HUES64 (cell line): ENCODE results near the gene TBCE.

Experiments used
- H3K27ac ChIP-seq: 2 replicates; pipeline ENCODE4 v1.7.0; 2013; ENCODE audit warnings: low read depth, low read length, inconsistent platforms
- H3K27me3 ChIP-seq: 2 replicates; pipeline ENCODE4 v1.6.1; 2013; ENCODE audit warnings: mild to moderate bottlenecking, low read length; ENCODE audit not compliant: insufficient read depth
- H3K36me3 ChIP-seq: 2 replicates; pipeline ENCODE4 v1.6.1; 2013; ENCODE audit warnings: mild to moderate bottlenecking, low read length; ENCODE audit not compliant: insufficient read depth
- H3K4me1 ChIP-seq: 2 replicates; pipeline ENCODE4 v1.6.1; 2013; ENCODE audit warnings: mild to moderate bottlenecking, low read length, moderate library complexity; ENCODE audit not compliant: insufficient read depth
- H3K4me3 ChIP-seq: 2 replicates; pipeline ENCODE4 v1.5.1; 2013; ENCODE audit warnings: mild to moderate bottlenecking, low read length, moderate library complexity
- H3K9ac ChIP-seq: 2 replicates; pipeline ENCODE4 v1.6.1; 2013; ENCODE audit warnings: mild to moderate bottlenecking, low read depth, low read length
- H3K9me3 ChIP-seq: 2 replicates; pipeline ENCODE4 v1.6.1; 2013; ENCODE audit warnings: low read depth, low read length; ENCODE audit not compliant: insufficient read depth
- WGBS: fragments of 150-250, 120-280 bp; methylation state at CpG from one replicate; pipeline ENCODE4 v1.1.7; 2013; ENCODE audit warnings: missing lambda C conversion rate; 5-methylcytosine and 5-hydroxymethylcytosine counted together

The TBCE gene

GRCh38 chr1:235485558-235485957, 118.3 kb downstream of the TBCE start:
- Histone ChIP-seq H3K9me3 (no peaks in the 10 kb centered on the region), H3K36me3 (peaks cover 86% of the 10 kb centered on the region), H3K27ac (no peak overlapping the region), H3K27me3 (no peaks in the 10 kb centered on the region), H3K4me1 (no peaks in the 10 kb centered on the region), H3K9ac (no peak overlapping the region), H3K4me3 (no peak overlapping the region)
- 98% methylated on average over 2 of the region's 2 CpGs for WGBS

- Histone ChIP-seq H3K4me1 (no peaks in the 10 kb centered on the region), H3K27ac (no peak overlapping the region), H3K9ac (no peak overlapping the region), H3K36me3 (peaks cover 87% of the 10 kb centered on the region), H3K9me3 (no peaks in the 10 kb centered on the region), H3K4me3 (no peak overlapping the region), H3K27me3 (no peaks in the 10 kb centered on the region)
- WGBS: 98% methylated on average over 3 of the region's 5 CpGs
Observed at GRCh38 chr1:235486321-235486720, 119.1 kb downstream of the TBCE start.

- peaks cover 85% of the 10 kb centered on the region for H3K36me3 ChIP-seq
- no peak overlapping the region for H3K27ac ChIP-seq
- WGBS: 93% methylated on average over 3 of the region's 3 CpGs
- no peak overlapping the region for H3K9ac ChIP-seq
- H3K4me3 ChIP-seq: no peak overlapping the region
- no peaks in the 10 kb centered on the region for H3K4me1 ChIP-seq
- H3K27me3 ChIP-seq: no peaks in the 10 kb centered on the region
- no peaks in the 10 kb centered on the region for H3K9me3 ChIP-seq
Observed at GRCh38 chr1:235491644-235492043, 124.4 kb downstream of the TBCE start.

GRCh38 chr1:235494531-235494930, 127.3 kb downstream of the TBCE start:
- H3K9me3 ChIP-seq: no peaks in the 10 kb centered on the region
- peaks cover 58% of the 10 kb centered on the region for H3K36me3 ChIP-seq
- H3K27ac ChIP-seq: no peak overlapping the region
- H3K9ac ChIP-seq: no peak overlapping the region
- H3K4me3 ChIP-seq: no peak overlapping the region
- no peaks in the 10 kb centered on the region for H3K27me3 ChIP-seq
- no peaks in the 10 kb centered on the region for H3K4me1 ChIP-seq
- WGBS: 99% methylated on average over 9 of the region's 9 CpGs

GRCh38 chr1:235495030-235495429, 127.8 kb downstream of the TBCE start:
- H3K4me1 ChIP-seq: no peaks in the 10 kb centered on the region
- WGBS: 86% methylated on average over 3 of the region's 5 CpGs
- H3K27ac ChIP-seq: no peak overlapping the region
- no peak overlapping the region for H3K9ac ChIP-seq
- no peaks in the 10 kb centered on the region for H3K27me3 ChIP-seq
- H3K36me3 ChIP-seq: peaks cover 53% of the 10 kb centered on the region
- no peaks in the 10 kb centered on the region for H3K9me3 ChIP-seq
- H3K4me3 ChIP-seq: no peak overlapping the region

GRCh38 chr1:235495551-235495950, 128.3 kb downstream of the TBCE start:
- 100% methylated on average over 1 of the region's 2 CpGs for WGBS
- no peak overlapping the region for H3K27ac ChIP-seq
- H3K27me3 ChIP-seq: no peaks in the 10 kb centered on the region
- no peaks in the 10 kb centered on the region for H3K4me1 ChIP-seq
- H3K9ac ChIP-seq: no peak overlapping the region
- no peak overlapping the region for H3K4me3 ChIP-seq
- peaks cover 52% of the 10 kb centered on the region for H3K36me3 ChIP-seq
- no peaks in the 10 kb centered on the region for H3K9me3 ChIP-seq

GRCh38 chr1:235500971-235501540, 133.8 kb downstream of the TBCE start:
- no peaks in the 10 kb centered on the region for H3K27me3 ChIP-seq
- H3K27ac ChIP-seq: no peak overlapping the region
- no peak overlapping the region for H3K4me3 ChIP-seq
- H3K36me3 ChIP-seq: no peaks in the 10 kb centered on the region
- H3K4me1 ChIP-seq: peaks cover 16% of the 10 kb centered on the region
- no peaks in the 10 kb centered on the region for H3K9me3 ChIP-seq
- 93% methylated on average over 5 of the region's 5 CpGs for WGBS
- no peak overlapping the region for H3K9ac ChIP-seq
